GM12872 (cell line): Measurements from ENCODE around the gene CATSPER4.

ENCODE experiments used
- TF ChIP-seq, protein P1 (sequence below): IDR thresholded peaks from 3 replicates; pipeline ENCODE4 v1.5.1; 2011; ENCODE audit warnings: low read depth, mild to moderate bottlenecking, low read length, moderate library complexity; ENCODE audit not compliant: insufficient read depth

Gene CATSPER4

DNA sequence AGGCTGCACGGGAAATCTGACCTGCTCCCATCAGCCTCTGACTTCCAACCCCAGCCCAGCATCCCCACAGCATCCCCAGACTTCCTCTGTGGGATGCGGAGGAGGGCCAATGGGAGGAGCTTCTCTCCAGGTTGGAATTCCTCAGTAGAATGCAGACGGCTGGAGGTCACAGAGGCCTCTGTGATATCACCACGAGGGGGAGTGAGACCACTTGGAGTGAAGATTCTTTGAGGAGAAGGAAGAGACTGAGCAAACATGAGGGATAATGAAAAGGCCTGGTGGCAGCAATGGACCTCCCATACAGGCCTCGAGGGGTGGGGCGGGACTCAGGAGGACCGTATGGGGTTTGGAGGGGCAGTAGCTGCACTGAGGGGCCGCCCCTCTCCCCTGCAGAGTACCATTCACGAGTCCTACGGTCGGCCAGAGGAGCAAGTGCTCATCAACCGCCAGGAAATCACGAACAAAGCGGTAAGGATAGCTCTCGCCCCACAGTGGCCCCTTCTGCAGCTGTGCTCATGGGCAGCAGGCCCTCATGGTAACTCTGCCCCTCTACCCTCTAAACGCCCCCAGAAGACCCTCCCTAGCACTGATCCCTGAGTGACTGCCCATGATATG is at the start of gene CATSPER4:
CATSPER4 (plus strand) TSS at position 230 of the 615 bp plus-strand sequence; CDS start at position 256, 26 bp downstream.
- TF ChIP-seq, protein P1, sequence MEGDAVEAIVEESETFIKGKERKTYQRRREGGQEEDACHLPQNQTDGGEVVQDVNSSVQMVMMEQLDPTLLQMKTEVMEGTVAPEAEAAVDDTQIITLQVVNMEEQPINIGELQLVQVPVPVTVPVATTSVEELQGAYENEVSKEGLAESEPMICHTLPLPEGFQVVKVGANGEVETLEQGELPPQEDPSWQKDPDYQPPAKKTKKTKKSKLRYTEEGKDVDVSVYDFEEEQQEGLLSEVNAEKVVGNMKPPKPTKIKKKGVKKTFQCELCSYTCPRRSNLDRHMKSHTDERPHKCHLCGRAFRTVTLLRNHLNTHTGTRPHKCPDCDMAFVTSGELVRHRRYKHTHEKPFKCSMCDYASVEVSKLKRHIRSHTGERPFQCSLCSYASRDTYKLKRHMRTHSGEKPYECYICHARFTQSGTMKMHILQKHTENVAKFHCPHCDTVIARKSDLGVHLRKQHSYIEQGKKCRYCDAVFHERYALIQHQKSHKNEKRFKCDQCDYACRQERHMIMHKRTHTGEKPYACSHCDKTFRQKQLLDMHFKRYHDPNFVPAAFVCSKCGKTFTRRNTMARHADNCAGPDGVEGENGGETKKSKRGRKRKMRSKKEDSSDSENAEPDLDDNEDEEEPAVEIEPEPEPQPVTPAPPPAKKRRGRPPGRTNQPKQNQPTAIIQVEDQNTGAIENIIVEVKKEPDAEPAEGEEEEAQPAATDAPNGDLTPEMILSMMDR, result peak; percentile 13; the same call in 1 of the 3 replicates

DNA sequence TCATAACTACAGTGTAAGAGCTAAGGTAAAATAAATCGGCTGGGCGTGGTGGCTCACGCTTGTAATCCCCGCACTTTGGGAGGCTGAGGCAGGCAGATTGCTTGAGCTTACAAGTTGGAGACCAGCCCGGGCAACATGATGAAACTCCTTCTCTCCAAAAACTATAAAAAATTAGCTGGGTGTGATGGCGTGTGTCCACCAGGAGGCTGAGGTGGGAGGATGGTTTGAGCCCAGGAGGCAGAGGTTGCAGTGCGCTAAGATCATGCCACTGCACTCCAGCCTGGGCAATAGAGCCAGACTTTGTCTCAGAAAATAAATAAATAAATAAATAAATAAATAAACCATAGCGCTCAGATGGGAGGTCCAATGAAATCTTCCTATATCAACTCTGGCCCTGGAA is 48.2 kb upstream of the CATSPER4 start:
- TF ChIP-seq, protein P1, result no peak

DNA sequence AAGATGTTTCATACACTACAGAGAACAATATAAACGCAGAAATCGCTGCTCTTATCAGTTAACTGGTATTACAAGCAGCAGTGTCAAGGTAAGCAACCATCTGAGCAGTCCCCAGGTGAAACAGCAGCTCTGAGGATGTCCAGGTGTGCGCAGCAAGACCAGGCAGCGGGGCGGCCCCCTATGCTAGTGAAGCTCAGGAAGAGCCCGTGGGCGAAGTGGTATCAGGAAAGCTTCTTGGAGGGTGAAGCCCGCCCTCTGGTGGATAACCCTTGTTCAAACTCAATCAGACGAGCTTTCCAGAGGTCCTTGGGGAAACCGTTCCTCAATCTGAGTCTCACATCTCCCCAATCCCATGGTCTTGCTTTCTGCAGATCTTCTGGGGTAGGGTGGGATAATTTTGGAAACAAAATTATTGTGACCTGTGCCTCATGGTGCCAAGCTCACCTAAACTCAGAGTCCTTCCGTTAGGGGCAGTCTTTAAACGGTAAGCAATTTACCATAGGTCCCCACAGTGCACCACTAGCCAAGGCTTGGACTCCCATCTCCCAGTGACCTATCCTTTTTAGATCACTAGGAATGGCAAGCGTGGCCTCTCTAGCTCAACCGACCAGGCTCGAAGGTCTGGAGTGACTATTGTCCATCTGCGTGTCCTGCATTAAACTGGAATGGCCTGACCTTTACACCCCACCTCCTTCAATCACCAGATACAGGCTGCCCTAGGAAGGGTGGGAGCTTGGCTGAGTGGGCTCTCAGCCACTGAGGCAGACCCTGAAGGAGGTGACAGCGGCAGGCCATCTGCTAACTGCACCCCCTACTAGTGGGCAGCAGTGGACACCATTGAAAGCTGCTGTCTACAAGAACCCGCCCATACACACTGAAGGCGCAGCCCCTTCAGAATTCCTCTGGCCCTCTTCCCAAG is 45.1 kb upstream of the CATSPER4 start:
- TF ChIP-seq, protein P1, result peak; percentile 79

DNA sequence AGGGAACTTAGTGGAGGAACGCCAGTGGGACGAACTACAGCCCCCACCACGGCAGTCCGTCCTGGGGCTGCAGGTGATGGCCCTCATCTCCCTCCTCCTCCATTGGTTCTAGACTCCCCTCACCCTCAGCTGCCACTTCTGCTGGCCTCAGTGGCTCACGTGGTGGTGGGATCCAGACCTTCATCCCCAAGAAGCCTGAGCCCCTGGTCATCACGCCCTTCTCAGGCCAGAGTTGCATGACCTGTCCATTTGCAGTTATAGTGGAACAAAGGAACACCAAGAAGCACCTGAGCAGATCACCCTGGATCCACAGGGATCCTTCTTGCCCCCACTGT is 44.5 kb upstream of the CATSPER4 start:
- TF ChIP-seq, protein P1, result no peak

DNA sequence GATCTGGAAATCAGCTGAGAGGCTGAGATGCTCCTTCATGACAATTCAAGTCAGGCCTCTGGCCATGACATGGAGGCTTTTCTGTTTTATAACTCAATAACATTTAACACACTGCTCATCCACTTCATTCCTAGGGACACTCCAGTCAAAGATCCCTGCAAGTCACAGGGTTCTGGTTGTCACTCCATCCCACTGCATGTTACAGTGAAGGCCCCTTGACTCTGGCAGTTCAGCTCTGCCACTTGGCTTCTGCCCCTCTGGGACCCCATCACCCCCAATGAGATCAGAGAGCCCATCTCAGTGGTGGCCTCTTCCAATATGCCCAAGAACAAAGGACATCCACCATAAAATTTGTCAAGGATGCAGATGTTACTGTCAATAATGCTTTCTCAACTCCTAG is 41.5 kb upstream of the CATSPER4 start:
- TF ChIP-seq, protein P1, result no peak

DNA sequence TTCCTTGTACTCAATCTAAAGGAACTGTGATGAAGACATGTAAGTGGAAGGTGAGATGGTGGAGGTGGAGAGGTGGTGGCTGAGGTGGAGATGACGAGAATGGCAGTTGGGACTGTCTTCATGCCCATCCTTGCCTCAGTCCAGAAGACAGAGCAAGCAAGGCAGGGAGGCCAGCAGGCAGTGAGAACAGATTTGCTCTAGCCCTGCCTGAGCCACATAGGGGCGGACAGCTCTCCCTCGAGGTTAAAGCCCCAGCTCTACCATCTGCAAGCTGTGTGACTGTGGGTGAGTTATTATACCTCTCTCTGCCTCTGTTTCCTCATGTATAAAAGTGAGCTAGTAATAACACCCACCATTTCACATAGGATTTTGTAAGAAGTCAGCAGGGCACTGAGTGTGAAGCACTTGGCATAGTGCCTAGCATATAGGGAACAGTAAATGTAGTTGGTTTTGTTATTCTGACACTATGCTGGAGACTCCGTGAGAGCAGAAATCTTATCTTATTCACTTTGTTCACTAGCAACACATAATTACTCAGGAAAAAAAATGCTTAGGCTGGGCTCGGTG is 36.4 kb upstream of the CATSPER4 start:
- TF ChIP-seq, protein P1, result no peak

DNA sequence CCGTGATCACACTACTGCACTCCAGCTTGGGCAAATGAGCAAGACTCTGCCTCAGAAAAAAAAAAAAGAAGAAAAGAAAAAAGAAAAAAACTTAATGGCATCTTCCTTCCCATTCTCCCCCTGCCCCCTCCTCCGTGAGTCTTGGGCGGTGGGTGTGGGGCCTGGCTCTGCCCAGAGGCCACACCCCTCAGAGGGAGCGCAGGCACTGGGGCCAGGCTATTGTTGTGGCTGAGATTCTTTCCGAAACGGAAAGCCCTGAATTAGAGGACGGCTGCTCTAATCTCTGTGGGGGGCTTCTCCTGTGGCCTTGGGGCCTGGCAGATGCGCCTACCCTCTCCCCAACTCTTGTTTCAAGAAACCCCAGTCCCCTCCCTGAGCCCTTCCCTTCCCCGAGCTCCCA is 35.7 kb upstream of the CATSPER4 start:
- TF ChIP-seq, protein P1, result no peak
